Measurements from ENCODE around the gene PRR16. TPM values are rescaled to one million over a fixed set of nuclear protein-coding genes. Genes with fewer than 3 reads are reported as not detected.

Gene PRR16
- total and polyA plus RNA-seq, 2 experiments from 2014 or later = 1.0 to 1.7 TPM

GRCh38 chr5:120544043-120544442 is 79.9 kb downstream of the PRR16 start:
- no peaks in the 10 kb centered on the region for H3K9me2 ChIP-seq (ENCODE audit: insufficient read depth)
- Mint-ChIP-seq H3K27ac (no peak overlapping the region), H3K4me1 (peaks cover 9% of the 10 kb centered on the region), H3K36me3 (ENCODE audit: low read depth) (no peaks in the 10 kb centered on the region), H3K27me3 (ENCODE audit: insufficient read depth, low read depth, poor library complexity) (peaks cover 4% of the 10 kb centered on the region), H3K4me3 (no peak overlapping the region), H3K9me3 (no peaks in the 10 kb centered on the region)
- ATAC-seq (no peak), DNase-seq (ENCODE audit: low spot score) (no peak)
- no peaks in the 10 kb centered on the region for H3K4me1 ChIP-seq (ENCODE audit: insufficient read depth)
- no peaks in the 10 kb centered on the region for H3K79me2 ChIP-seq (replicated peaks; ENCODE audit: insufficient read depth)
- TF ChIP-seq, protein P1, sequence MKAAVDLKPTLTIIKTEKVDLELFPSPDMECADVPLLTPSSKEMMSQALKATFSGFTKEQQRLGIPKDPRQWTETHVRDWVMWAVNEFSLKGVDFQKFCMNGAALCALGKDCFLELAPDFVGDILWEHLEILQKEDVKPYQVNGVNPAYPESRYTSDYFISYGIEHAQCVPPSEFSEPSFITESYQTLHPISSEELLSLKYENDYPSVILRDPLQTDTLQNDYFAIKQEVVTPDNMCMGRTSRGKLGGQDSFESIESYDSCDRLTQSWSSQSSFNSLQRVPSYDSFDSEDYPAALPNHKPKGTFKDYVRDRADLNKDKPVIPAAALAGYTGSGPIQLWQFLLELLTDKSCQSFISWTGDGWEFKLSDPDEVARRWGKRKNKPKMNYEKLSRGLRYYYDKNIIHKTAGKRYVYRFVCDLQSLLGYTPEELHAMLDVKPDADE (IDR thresholded peaks at IDR 0.05) = no peak
- TF ChIP-seq EZH2 (IDR thresholded peaks at IDR 0.05; ENCODE audit: low read depth, unreplicated experiment) = no peak
- TF ChIP-seq ZNF114 (CRISPR knock-in tag; IDR thresholded peaks at IDR 0.05) = no peak
- TF ChIP-seq NANOG (IDR thresholded peaks at IDR 0.05; ENCODE audit: borderline replicate concordance) = no peak
- TF ChIP-seq JUNB (IDR thresholded peaks at IDR 0.05; ENCODE audit: unreplicated experiment) = no peak
- no peak for TF ChIP-seq CREB1 (CRISPR knock-in tag; IDR thresholded peaks at IDR 0.05; ENCODE audit: low read depth)
- TF ChIP-seq EZH2phosphoT487 (IDR thresholded peaks at IDR 0.05; ENCODE audit: unreplicated experiment) = no peak
- TF ChIP-seq POLR2AphosphoS5 (IDR thresholded peaks at IDR 0.05; ENCODE audit: low read depth) = no peak
- TF ChIP-seq STAT1 (IDR thresholded peaks at IDR 0.05; ENCODE audit: unreplicated experiment) = no peak
- no peak for TF ChIP-seq ZNF331 (CRISPR knock-in tag; IDR thresholded peaks at IDR 0.05; ENCODE audit: low read depth)
- H4K20me1 ChIP-seq (replicated peaks; ENCODE audit: insufficient read depth) = no peaks in the 10 kb centered on the region
- no peaks in the 10 kb centered on the region for H3F3A ChIP-seq (replicated peaks; ENCODE audit: low read depth)
- H3K27me3 ChIP-seq (ENCODE audit: insufficient read depth) = no peaks in the 10 kb centered on the region
- H3K4me3 ChIP-seq = no peak overlapping the region
- H3K36me3 ChIP-seq (ENCODE audit: insufficient read depth) = no peaks in the 10 kb centered on the region
- no peak overlapping the region for H3K27ac ChIP-seq (ENCODE audit: low read depth)
- no peak overlapping the region for H2AFZ ChIP-seq
- H3K4me2 ChIP-seq = no peak overlapping the region

- TF ChIP-seq, protein P1 (IDR thresholded peaks at IDR 0.05) = no peak
- TF ChIP-seq STAT1 (IDR thresholded peaks at IDR 0.05; ENCODE audit: unreplicated experiment) (no peak), NANOG (IDR thresholded peaks at IDR 0.05; ENCODE audit: borderline replicate concordance) (no peak)
- H3K4me1 ChIP-seq (ENCODE audit: insufficient read depth) = no peaks in the 10 kb centered on the region
- no peaks in the 10 kb centered on the region for H3K27me3 Mint-ChIP-seq (ENCODE audit: insufficient read depth, low read depth, poor library complexity)
- DNase-seq (ENCODE audit: low spot score) (no peak), ATAC-seq (no peak)
- H3K27ac Mint-ChIP-seq = no peak overlapping the region
- H3K4me3 ChIP-seq = no peak overlapping the region
- H3K4me2 ChIP-seq = no peak overlapping the region
- no peaks in the 10 kb centered on the region for H3K36me3 Mint-ChIP-seq (ENCODE audit: low read depth)
- no peaks in the 10 kb centered on the region for H3K27me3 ChIP-seq (ENCODE audit: insufficient read depth)
- no peaks in the 10 kb centered on the region for H4K20me1 ChIP-seq (replicated peaks; ENCODE audit: insufficient read depth)
- H3K4me1 Mint-ChIP-seq = peaks cover 3% of the 10 kb centered on the region; the same call in 2 of the 3 replicates
- H3K27ac ChIP-seq (ENCODE audit: low read depth) = no peak overlapping the region
- no peak overlapping the region for H2AFZ ChIP-seq
- H3F3A ChIP-seq (replicated peaks; ENCODE audit: low read depth) = no peaks in the 10 kb centered on the region
- no peak overlapping the region for H3K4me3 Mint-ChIP-seq
- no peaks in the 10 kb centered on the region for H3K36me3 ChIP-seq (ENCODE audit: insufficient read depth)
- no peaks in the 10 kb centered on the region for H3K9me3 Mint-ChIP-seq
- H3K79me2 ChIP-seq (replicated peaks; ENCODE audit: insufficient read depth) = no peaks in the 10 kb centered on the region
- no peaks in the 10 kb centered on the region for H3K9me2 ChIP-seq (ENCODE audit: insufficient read depth)
Measured at GRCh38 chr5:120545007-120545406, 80.9 kb downstream of the PRR16 start.

Measured in GM23338 (cell line).